HPDE6-E6E7 (cell line): ENCODE data around the gene KSR2.
"Not testable (repeated sequence)": the region's sequence is repeated elsewhere in the genome, so short reads cannot be mapped to it uniquely, and the experiment has no call there.

Experiments used
- DNase-seq: peaks from one replicate; pipeline ENCODE4 v3.0.0; 2011; ENCODE audit warnings: missing footprints; ENCODE audit errors: extremely low spot score

The KSR2 gene

GRCh38 chr12:117760990-117761389, 207.8 kb downstream of the KSR2 start:
- no peak for DNase-seq

GRCh38 chr12:117750657-117751056, 218.1 kb downstream of the KSR2 start:
- DNase-seq = no peak

- no peak for DNase-seq
These were observed 219.4 kb downstream of the KSR2 start for GRCh38 chr12:117749431-117749830.

- DNase-seq = not testable (repeated sequence)
These were observed 222.4 kb downstream of the KSR2 start for GRCh38 chr12:117746358-117746757.

- DNase-seq = no peak
These were observed 224.4 kb downstream of the KSR2 start for GRCh38 chr12:117744418-117744817.

GRCh38 chr12:117743761-117744160, 225.0 kb downstream of the KSR2 start:
- no peak for DNase-seq

- no peak for DNase-seq
These were observed 226.1 kb downstream of the KSR2 start for GRCh38 chr12:117742721-117743120.

GRCh38 chr12:117738233-117738632, 230.6 kb downstream of the KSR2 start:
- no peak for DNase-seq

GRCh38 chr12:117733549-117733805, 235.3 kb downstream of the KSR2 start:
- no peak for DNase-seq

- DNase-seq = no peak
These were observed 235.8 kb downstream of the KSR2 start for GRCh38 chr12:117732761-117733548.

- not testable (repeated sequence) for DNase-seq
These were observed 237.7 kb downstream of the KSR2 start for GRCh38 chr12:117731131-117731530.

- no peak for DNase-seq
These were observed 241.5 kb downstream of the KSR2 start for GRCh38 chr12:117727301-117727700.

- no peak for DNase-seq
These were observed 244.2 kb downstream of the KSR2 start for GRCh38 chr12:117724543-117724942.

GRCh38 chr12:117718559-117718958, 250.2 kb downstream of the KSR2 start:
- DNase-seq = no peak

- DNase-seq = no peak
These were observed 250.6 kb downstream of the KSR2 start for GRCh38 chr12:117718141-117718540.

GRCh38 chr12:117714203-117714602, 254.6 kb downstream of the KSR2 start:
- DNase-seq = no peak

GRCh38 chr12:117710121-117710520, 258.7 kb downstream of the KSR2 start:
- DNase-seq = no peak

GRCh38 chr12:117707861-117708260, 260.9 kb downstream of the KSR2 start:
- DNase-seq = no peak

- DNase-seq = no peak
These were observed 265.2 kb downstream of the KSR2 start for GRCh38 chr12:117703584-117703983.

- DNase-seq = no peak
These were observed 266.0 kb downstream of the KSR2 start for GRCh38 chr12:117702741-117703140.

GRCh38 chr12:117699575-117699974, 269.2 kb downstream of the KSR2 start:
- DNase-seq = no peak

GRCh38 chr12:117699118-117699517, 269.7 kb downstream of the KSR2 start:
- no peak for DNase-seq

- DNase-seq = no peak
These were observed 272.8 kb downstream of the KSR2 start for GRCh38 chr12:117695956-117696355.

GRCh38 chr12:117692512-117692911, 276.3 kb downstream of the KSR2 start:
- DNase-seq = no peak
